Measurements from ENCODE around the gene TRIAP1. TPM values are rescaled to one million over a fixed set of nuclear protein-coding genes. Genes with fewer than 3 reads are reported as not detected.
A peak's percentile ranks its signal among the peaks of the same experiment; 100 is the strongest.

TRIAP1 gene
- total and polyA plus RNA-seq, 2 donors (not counting 3 experiments of a cell fraction or from before 2014, with no cell fraction given) = 26.1 to 46.0 TPM

GRCh38 chr12:120468325-120468820 is 22.2 kb upstream of the TRIAP1 start:
- H3K27me3 ChIP-seq (ENCODE audit: control insufficient read depth in 2 of 2, insufficient read depth in 2 of 2, low read length in 2 of 2) = no peaks in the 10 kb centered on the region
- peak overlapping the region; percentile 68 for H3K27ac ChIP-seq (ENCODE audit: insufficient read depth, low read depth, low read length)
- dilution Hi-C loops (cut with MboI; ENCODE audit: extremely low pct_ligation_motif_present, low sequenced_read_pairs) (no loop called here), intact Hi-C loops (cut with micrococcal nuclease) (loop anchor here (2.0 kb wide), 1 partner anchor 60 kb away; the partner anchor contains the start of gene COQ5)
- peak overlapping the region; percentile 46 for H3K4me2 ChIP-seq (ENCODE audit: insufficient read depth, low read length)
- DNase-seq (ENCODE audit: low read depth, low spot score) = no peak
- no peaks in the 10 kb centered on the region for H3K9me3 ChIP-seq (replicated peaks; ENCODE audit: control insufficient read depth, insufficient read depth, low read length)
- H3K36me3 ChIP-seq (ENCODE audit: control insufficient read depth in 2 of 2, extremely low read depth in 1 of 2, insufficient read depth in 2 of 2, low read length in 2 of 2) = peaks cover 16 to 19% of the 10 kb centered on the region in 2 experiments
- H3K79me2 ChIP-seq (ENCODE audit: control insufficient read depth, insufficient read depth, low read length) = peaks cover 56% of the 10 kb centered on the region
- H2AFZ ChIP-seq (ENCODE audit: low read depth, low read length) = no peak overlapping the region
- H3K4me1 ChIP-seq (ENCODE audit: control insufficient read depth, extremely low read depth, insufficient read depth, low read length) = peaks cover 3% of the 10 kb centered on the region
- peaks cover 2% of the 10 kb centered on the region for H4K20me1 ChIP-seq (replicated peaks; ENCODE audit: control insufficient read depth, extremely low read depth, insufficient read depth, low read length)
- CTCF ChIA-PET = interaction anchor here (1.1 to 3.9 kb wide), 6 partner anchors 9 to 82 kb away, joined by 3 to 29 read pairs (median 4); partner anchors contain the start of gene DYNLL1
- TF ChIP-seq FOS (IDR thresholded peaks at IDR 0.05; ENCODE audit: borderline replicate concordance, insufficient read depth, low read length) (no peak), POLR2AphosphoS5 (IDR thresholded peaks at IDR 0.05; ENCODE audit: insufficient read depth, low read depth, low read length) (no peak), MAX (IDR thresholded peaks at IDR 0.05; ENCODE audit: insufficient read depth, insufficient read length) (no peak), GATA2 (IDR thresholded peaks at IDR 0.05; ENCODE audit: insufficient read depth, insufficient read length, low read depth, low read length) (no peak), POLR2A (IDR thresholded peaks at IDR 0.05; ENCODE audit: low read depth, low read length) (no peak), MYC (IDR thresholded peaks at IDR 0.05; ENCODE audit: low read depth, low read length) (no peak), JUN (IDR thresholded peaks at IDR 0.05; ENCODE audit: borderline replicate concordance, insufficient read depth, insufficient read length, low read depth) (no peak), EZH2 (IDR thresholded peaks at IDR 0.05; ENCODE audit: borderline replicate concordance, low read depth, low read length, severe bottlenecking) (no peak)
- TF ChIP-seq, protein P1, sequence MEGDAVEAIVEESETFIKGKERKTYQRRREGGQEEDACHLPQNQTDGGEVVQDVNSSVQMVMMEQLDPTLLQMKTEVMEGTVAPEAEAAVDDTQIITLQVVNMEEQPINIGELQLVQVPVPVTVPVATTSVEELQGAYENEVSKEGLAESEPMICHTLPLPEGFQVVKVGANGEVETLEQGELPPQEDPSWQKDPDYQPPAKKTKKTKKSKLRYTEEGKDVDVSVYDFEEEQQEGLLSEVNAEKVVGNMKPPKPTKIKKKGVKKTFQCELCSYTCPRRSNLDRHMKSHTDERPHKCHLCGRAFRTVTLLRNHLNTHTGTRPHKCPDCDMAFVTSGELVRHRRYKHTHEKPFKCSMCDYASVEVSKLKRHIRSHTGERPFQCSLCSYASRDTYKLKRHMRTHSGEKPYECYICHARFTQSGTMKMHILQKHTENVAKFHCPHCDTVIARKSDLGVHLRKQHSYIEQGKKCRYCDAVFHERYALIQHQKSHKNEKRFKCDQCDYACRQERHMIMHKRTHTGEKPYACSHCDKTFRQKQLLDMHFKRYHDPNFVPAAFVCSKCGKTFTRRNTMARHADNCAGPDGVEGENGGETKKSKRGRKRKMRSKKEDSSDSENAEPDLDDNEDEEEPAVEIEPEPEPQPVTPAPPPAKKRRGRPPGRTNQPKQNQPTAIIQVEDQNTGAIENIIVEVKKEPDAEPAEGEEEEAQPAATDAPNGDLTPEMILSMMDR (IDR thresholded peaks at IDR 0.05; ENCODE audit: extremely low read depth in 1 of 2, insufficient read depth in 1 of 2, low read depth in 1 of 2, low read length in 2 of 2) = no peak
- H3K9ac ChIP-seq (replicated peaks; ENCODE audit: extremely low read depth, insufficient read depth, low read length) = peak overlapping the region; percentile 71
- POLR2A ChIA-PET = interaction anchor here (0.7 to 2.8 kb wide), 5 partner anchors 9 to 231 kb away, joined by 3 to 24 read pairs (median 4); partner anchors contain the start of genes DYNLL1 and POP5
- H3K4me3 ChIP-seq (replicated peaks in 1 of 3; ENCODE audit: insufficient read depth in 1 of 3, low read depth in 1 of 3, low read length in 3 of 3) = peak overlapping the region; percentile 54 to 90 (median 78)
- FAIRE-seq = peak; percentile 68
- BruUV-seq (replicated peaks) = TSS peak; percentile 40
- no peaks in the 10 kb centered on the region for H3K9me1 ChIP-seq (replicated peaks; ENCODE audit: control insufficient read depth, extremely low read depth, insufficient read depth, low read length)
